Erythroblast (primary cell): ENCODE data around the gene SUMF2.
"Not testable (repeated sequence)": the region's sequence is repeated elsewhere in the genome, so short reads cannot be mapped to it uniquely, and the experiment has no call there.

ENCODE experiments used
- DNase-seq, 2 experiments: peaks; one replicate each; lab custom pipeline; 2025; lab: John Stamatoyannopoulos, UW
- GATA1 ChIP-seq: IDR thresholded peaks from 2 replicates; pipeline ENCODE4 v1.6.1; 2011; ENCODE audit warnings: low read depth, mild to moderate bottlenecking, control low read depth, low read length, moderate library complexity
- POLR2A ChIP-seq: IDR thresholded peaks from 2 replicates; pipeline ENCODE4 v1.6.1; 2011; ENCODE audit warnings: mild to moderate bottlenecking, low read length

The SUMF2 gene

DNA sequence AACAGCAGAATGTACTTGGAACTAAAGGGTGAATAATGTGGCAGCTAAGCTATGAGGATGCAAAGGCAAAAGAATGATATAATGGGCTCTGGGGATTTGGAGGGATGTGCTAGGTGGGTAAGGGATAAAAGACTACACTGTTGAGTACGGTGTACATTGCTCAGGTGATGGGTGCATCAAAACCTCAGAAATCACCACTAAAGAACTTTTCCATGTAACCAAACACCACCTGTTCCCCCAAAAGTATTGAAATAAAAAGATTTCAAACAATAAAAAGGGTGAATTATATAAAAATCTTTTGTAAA is 43.8 kb downstream of the SUMF2 start:
- no peak for DNase-seq
- TF ChIP-seq GATA1 (no peak), POLR2A (no peak)

DNA sequence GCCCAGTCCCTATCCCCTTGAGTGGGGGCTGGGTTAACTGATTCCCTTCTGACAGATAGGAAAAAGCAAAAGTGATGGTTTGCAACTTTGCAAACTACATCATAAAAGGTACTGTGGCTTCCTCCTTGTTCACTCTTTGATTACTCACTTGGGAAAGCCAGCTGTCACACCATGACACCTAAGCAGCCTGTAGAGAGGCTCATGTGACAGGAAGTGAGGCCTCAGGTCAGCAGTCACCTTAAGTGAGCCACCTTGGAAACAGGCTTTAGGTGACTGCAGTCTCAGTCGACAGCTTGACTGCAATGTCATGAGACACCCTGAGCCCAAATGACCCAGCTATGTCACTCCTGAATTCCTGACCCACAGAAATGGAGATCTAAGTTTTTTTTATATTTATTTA is 46.5 kb downstream of the SUMF2 start:
- no peak for DNase-seq
- no peak for TF ChIP-seq POLR2A
- no peak for TF ChIP-seq GATA1

DNA sequence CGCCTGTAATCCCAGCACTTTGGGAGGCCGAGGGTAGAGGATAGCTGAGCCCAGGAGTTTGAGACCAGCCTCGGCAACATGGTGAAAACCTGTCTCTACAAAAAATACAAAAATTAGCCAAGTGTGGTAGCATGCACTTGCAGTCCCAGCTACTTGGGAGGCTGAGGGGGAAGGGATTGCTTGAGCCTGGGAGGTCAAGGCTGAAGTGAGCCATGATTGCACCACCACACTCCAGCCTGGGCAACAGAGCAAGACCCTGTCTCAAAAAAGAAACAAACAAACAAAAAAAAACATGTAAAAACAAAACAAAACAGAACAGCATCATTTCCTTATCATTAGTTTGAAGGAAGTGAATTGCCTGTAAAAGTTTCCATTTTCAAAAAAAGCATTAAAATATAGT is 48.2 kb downstream of the SUMF2 start:
- DNase-seq: not testable (repeated sequence)

DNA sequence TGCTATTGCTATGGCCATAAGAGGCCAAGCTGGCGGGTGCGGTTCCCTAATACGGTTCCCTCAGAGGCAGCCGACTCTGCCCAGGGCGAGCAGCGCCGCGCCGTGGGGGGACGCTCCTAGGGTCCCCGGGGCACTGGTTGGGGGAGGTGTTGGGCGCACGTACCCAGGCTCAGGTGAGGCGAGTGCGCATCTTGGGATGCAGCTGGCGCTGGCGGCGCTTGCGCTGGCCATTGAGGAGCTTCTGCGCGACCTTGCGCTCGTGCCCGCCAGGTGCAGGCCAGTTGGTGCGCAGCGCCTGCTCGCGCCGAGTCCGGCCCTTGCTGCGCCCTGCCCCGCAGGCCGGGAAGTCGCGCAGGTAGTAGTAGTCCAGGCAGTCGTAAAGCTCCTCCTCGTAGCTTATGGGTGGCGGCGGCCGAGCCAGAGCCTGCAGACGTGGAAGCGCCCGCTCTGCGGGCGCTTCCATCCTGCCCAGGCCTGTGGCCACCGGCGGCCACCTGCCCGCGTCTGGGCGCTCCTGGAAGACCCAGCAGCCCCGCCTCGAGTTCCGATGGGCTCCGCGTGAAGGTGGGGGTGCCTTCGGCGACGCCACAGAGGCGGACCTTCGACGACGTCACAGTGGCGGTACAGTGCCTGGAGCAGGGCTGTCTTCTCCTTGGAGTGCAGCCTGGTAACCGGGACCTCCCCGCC is 51.9 kb downstream of the SUMF2 start, which contains the start of gene NUPR2:
Gene NUPR2, minus strand, starts transcription at position 566 of the 687 bp plus-strand sequence. Its CDS starts 103 bp downstream, at position 463.
- no peak for TF ChIP-seq POLR2A
- TF ChIP-seq GATA1: no peak
- DNase-seq: no peak

DNA sequence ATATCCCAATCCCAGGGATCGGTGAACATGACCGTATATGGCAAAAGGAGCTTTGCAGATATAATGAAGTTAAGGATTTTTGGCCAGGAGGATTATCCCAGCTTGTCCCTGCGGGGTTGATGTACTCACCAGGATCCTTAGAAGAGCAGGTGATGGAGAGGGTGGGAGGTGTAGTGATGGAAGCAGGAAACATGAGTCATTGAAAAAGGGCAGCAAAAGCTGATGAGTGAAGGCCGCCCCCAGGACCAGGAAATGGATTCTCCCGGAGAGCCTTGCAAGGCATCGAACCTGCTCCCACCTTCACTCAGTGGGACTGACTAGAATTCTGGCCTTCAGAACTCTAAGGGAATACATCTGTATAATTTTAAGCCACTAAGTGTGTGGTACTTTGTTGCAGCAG is 57.4 kb downstream of the SUMF2 start:
- TF ChIP-seq GATA1 (no peak), POLR2A (no peak)
- no peak for DNase-seq

DNA sequence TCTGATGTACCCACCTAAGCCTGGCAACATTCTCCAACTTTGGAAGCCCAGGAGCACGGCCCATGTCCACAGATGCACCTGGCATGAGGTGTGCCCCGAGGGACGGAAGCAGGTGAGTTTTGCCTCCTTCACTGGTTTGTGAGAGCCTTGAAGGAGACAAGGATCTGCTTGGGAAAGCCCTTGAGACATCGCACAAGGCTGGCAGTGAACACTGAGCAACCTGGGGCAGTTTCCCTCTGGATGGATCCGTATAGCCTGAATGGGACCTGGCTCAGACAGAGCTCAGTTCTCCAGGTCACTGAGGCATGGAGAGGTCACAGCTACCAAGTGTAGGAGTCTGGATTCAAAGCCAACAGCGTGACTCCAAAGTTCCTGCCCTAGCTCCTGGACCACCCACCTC is 60.9 kb downstream of the SUMF2 start:
- TF ChIP-seq GATA1 (no peak), POLR2A (no peak)
- no peak for DNase-seq

DNA sequence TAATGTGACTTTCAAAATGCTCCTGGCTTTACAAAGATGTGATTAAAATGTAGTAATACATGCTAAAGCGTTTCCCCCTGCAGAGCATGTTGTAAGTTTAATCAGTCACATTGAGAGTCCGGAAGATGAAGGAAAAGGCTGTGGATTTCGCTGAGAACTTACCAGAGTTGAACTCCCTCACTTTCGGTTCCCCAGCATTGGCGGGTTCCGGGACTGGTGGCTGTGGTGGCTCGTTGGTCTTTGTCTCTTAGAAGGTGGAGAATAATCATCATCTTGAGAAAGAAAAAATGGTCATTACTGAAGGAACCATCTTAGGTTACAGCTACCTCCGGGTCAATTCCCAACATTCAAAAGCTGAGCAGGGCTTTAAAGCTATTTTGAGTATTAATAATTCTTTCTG is 61.7 kb downstream of the SUMF2 start:
- no peak for TF ChIP-seq GATA1
- TF ChIP-seq POLR2A: no peak

DNA sequence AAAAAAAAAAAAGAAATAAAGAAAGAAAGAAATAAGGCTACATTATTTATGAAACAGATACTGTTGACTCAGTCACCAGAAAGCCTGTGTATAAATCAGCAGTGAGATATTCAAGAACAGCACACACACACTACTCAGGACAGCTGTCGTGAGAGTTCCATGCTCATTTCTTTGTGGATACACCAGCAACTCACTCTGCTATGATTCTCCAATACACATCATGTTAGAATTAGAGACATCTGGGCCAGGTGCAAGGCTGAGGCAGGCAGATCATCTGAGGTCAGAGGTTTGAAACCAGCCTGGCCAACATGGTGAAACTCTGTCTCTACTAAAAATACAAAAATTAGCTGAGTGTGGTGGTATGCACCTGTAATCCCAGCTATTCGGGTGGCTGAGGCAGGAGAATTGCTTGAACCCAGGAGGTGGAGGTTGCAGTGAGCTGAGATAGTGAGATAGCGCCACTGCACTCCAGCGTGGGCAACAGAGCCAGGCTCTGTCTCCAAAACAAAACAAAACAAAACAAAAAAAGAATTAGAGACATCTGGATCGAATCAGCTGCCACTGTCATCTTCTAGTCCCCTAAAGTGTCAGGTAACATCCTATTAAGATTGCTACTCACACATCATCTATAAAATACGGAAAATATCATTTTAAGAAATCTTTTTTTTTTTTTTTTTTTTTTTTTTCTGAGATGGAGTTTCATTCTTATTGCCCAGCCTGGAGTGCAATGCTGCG is 63.3 kb downstream of the SUMF2 start:
- no peak for DNase-seq
- TF ChIP-seq POLR2A (no peak), GATA1 (no peak)

More for the DNA sequence above, 61.7 kb downstream of the SUMF2 start:
- no peak for DNase-seq
